ENCODE results near the gene SRRT. TPM values are rescaled to one million over a fixed set of nuclear protein-coding genes. Genes with fewer than 3 reads are reported as not detected.
A peak's percentile ranks its signal among the peaks of the same experiment; 100 is the strongest.

Gene SRRT
- total and polyA plus RNA-seq, 2 donors (not counting 3 experiments of a cell fraction or from before 2014, with no cell fraction given): 58.6 to 199 TPM

- TF ChIP-seq FOS (IDR thresholded peaks at IDR 0.05; ENCODE audit: borderline replicate concordance, insufficient read depth, low read length): no peak
- no peak for TF ChIP-seq POLR2A (IDR thresholded peaks at IDR 0.05; ENCODE audit: low read depth, low read length)
- TF ChIP-seq POLR2AphosphoS5 (IDR thresholded peaks at IDR 0.05; ENCODE audit: insufficient read depth, low read depth, low read length): no peak
- no peak for TF ChIP-seq MYC (IDR thresholded peaks at IDR 0.05; ENCODE audit: low read depth, low read length)
- CTCF ChIA-PET: no interaction called here
- intact Hi-C loops (cut with micrococcal nuclease): no loop called here
- no peak for FAIRE-seq
- Histone ChIP-seq H3K27ac (ENCODE audit: insufficient read depth, low read depth, low read length) (no peak overlapping the region), H3K4me2 (ENCODE audit: insufficient read depth, low read length) (no peak overlapping the region), H3K9me1 (replicated peaks; ENCODE audit: control insufficient read depth, extremely low read depth, insufficient read depth, low read length) (no peaks in the 10 kb centered on the region), H3K27me3 (ENCODE audit: control insufficient read depth in 2 of 2, insufficient read depth in 2 of 2, low read length in 2 of 2) (no peaks in the 10 kb centered on the region), H3K4me1 (ENCODE audit: control insufficient read depth, extremely low read depth, insufficient read depth, low read length) (peaks cover 19% of the 10 kb centered on the region), H3K79me2 (ENCODE audit: control insufficient read depth, insufficient read depth, low read length) (peaks cover 69% of the 10 kb centered on the region), H3K36me3 (ENCODE audit: control insufficient read depth in 2 of 2, extremely low read depth in 1 of 2, insufficient read depth in 2 of 2, low read length in 2 of 2) (peaks cover 20 to 24% of the 10 kb centered on the region in 2 experiments), H3K9ac (replicated peaks; ENCODE audit: extremely low read depth, insufficient read depth, low read length) (no peak overlapping the region), H3K4me3 (replicated peaks in 1 of 3; ENCODE audit: insufficient read depth in 1 of 3, low read depth in 1 of 3, low read length in 3 of 3) (no peak overlapping the region), H3K9me3 (replicated peaks; ENCODE audit: control insufficient read depth, insufficient read depth, low read length) (no peaks in the 10 kb centered on the region), H2AFZ (ENCODE audit: low read depth, low read length) (no peak overlapping the region), H4K20me1 (replicated peaks; ENCODE audit: control insufficient read depth, extremely low read depth, insufficient read depth, low read length) (no peaks in the 10 kb centered on the region)
- POLR2A ChIA-PET: no interaction called here
- no TSS peak for BruUV-seq (replicated peaks)
- dilution Hi-C loops (cut with MboI; ENCODE audit: extremely low pct_ligation_motif_present, low sequenced_read_pairs): no loop called here
- DNase-seq (ENCODE audit: low read depth, low spot score): no peak
Measured at GRCh38 chr7:100878013-100878412, 3.1 kb downstream of the SRRT start.

GRCh38 chr7:100878685-100879084 lies 3.8 kb downstream of the SRRT start:
- ChIA-PET CTCF (no interaction called here), POLR2A (no interaction called here)
- no peak for TF ChIP-seq CTCF (IDR thresholded peaks at IDR 0.05; ENCODE audit: extremely low read depth in 1 of 2, insufficient read depth in 1 of 2, low read depth in 1 of 2, low read length in 2 of 2)
- no peak for TF ChIP-seq EZH2 (IDR thresholded peaks at IDR 0.05; ENCODE audit: borderline replicate concordance, low read depth, low read length, severe bottlenecking)
- no peak for TF ChIP-seq MYC (IDR thresholded peaks at IDR 0.05; ENCODE audit: low read depth, low read length)
- no peak for TF ChIP-seq GATA2 (IDR thresholded peaks at IDR 0.05; ENCODE audit: insufficient read depth, insufficient read length, low read depth, low read length)
- TF ChIP-seq FOS (IDR thresholded peaks at IDR 0.05; ENCODE audit: borderline replicate concordance, insufficient read depth, low read length): no peak
- TF ChIP-seq JUN (IDR thresholded peaks at IDR 0.05; ENCODE audit: borderline replicate concordance, insufficient read depth, insufficient read length, low read depth): no peak
- TF ChIP-seq MAX (IDR thresholded peaks at IDR 0.05; ENCODE audit: insufficient read depth, insufficient read length): no peak
- DNase-seq (ENCODE audit: low read depth, low spot score) (no peak), FAIRE-seq (peak; percentile 64)
- no TSS peak for BruUV-seq (replicated peaks)
- no peak overlapping the region for H2AFZ ChIP-seq (ENCODE audit: low read depth, low read length)
- peaks cover 69% of the 10 kb centered on the region for H3K79me2 ChIP-seq (ENCODE audit: control insufficient read depth, insufficient read depth, low read length)
- no peaks in the 10 kb centered on the region for H3K9me1 ChIP-seq (replicated peaks; ENCODE audit: control insufficient read depth, extremely low read depth, insufficient read depth, low read length)
- H3K4me3 ChIP-seq (replicated peaks in 1 of 3; ENCODE audit: insufficient read depth in 1 of 3, low read depth in 1 of 3, low read length in 3 of 3): no peak overlapping the region
- peaks cover 20 to 28% of the 10 kb centered on the region in 2 experiments for H3K36me3 ChIP-seq (ENCODE audit: control insufficient read depth in 2 of 2, extremely low read depth in 1 of 2, insufficient read depth in 2 of 2, low read length in 2 of 2)
- dilution Hi-C loops (cut with MboI; ENCODE audit: extremely low pct_ligation_motif_present, low sequenced_read_pairs) (no loop called here), intact Hi-C loops (cut with micrococcal nuclease) (no loop called here)
- peaks cover 19% of the 10 kb centered on the region for H3K4me1 ChIP-seq (ENCODE audit: control insufficient read depth, extremely low read depth, insufficient read depth, low read length)
- no peak overlapping the region for H3K9ac ChIP-seq (replicated peaks; ENCODE audit: extremely low read depth, insufficient read depth, low read length)
- no peaks in the 10 kb centered on the region for H3K9me3 ChIP-seq (replicated peaks; ENCODE audit: control insufficient read depth, insufficient read depth, low read length)
- H3K27me3 ChIP-seq (ENCODE audit: control insufficient read depth in 2 of 2, insufficient read depth in 2 of 2, low read length in 2 of 2): no peaks in the 10 kb centered on the region
- H4K20me1 ChIP-seq (replicated peaks; ENCODE audit: control insufficient read depth, extremely low read depth, insufficient read depth, low read length): no peaks in the 10 kb centered on the region
- H3K27ac ChIP-seq (ENCODE audit: insufficient read depth, low read depth, low read length): no peak overlapping the region
- H3K4me2 ChIP-seq (ENCODE audit: insufficient read depth, low read length): no peak overlapping the region
